Panc1 (cell line): ENCODE results near the gene CAMKMT.

ENCODE experiments used
- SIN3A ChIP-seq: IDR thresholded peaks from 2 replicates; pipeline ENCODE4 v1.6.1; 2012; ENCODE audit warnings: low read depth, mild to moderate bottlenecking, low read length, moderate library complexity, borderline replicate concordance; ENCODE audit not compliant: insufficient read depth
- TF ChIP-seq, protein P1 (sequence below): fragments of 450-650 bp; IDR thresholded peaks from 2 replicates; pipeline ENCODE4 v1.5.1; 2017; ENCODE audit warnings: mild to moderate bottlenecking

GRCh38 chr2:44706681-44707553 lies 345.2 kb downstream of the CAMKMT start:
- TF ChIP-seq, protein P1, sequence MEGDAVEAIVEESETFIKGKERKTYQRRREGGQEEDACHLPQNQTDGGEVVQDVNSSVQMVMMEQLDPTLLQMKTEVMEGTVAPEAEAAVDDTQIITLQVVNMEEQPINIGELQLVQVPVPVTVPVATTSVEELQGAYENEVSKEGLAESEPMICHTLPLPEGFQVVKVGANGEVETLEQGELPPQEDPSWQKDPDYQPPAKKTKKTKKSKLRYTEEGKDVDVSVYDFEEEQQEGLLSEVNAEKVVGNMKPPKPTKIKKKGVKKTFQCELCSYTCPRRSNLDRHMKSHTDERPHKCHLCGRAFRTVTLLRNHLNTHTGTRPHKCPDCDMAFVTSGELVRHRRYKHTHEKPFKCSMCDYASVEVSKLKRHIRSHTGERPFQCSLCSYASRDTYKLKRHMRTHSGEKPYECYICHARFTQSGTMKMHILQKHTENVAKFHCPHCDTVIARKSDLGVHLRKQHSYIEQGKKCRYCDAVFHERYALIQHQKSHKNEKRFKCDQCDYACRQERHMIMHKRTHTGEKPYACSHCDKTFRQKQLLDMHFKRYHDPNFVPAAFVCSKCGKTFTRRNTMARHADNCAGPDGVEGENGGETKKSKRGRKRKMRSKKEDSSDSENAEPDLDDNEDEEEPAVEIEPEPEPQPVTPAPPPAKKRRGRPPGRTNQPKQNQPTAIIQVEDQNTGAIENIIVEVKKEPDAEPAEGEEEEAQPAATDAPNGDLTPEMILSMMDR = no peak
- no peak for TF ChIP-seq SIN3A
